Aorta (tissue), 5 donors: ENCODE measurements around the gene CSNK2A1. TPM values are rescaled to one million over a fixed set of nuclear protein-coding genes. Genes with fewer than 3 reads are reported as not detected.

Source experiments
- ATAC-seq: fragments of 200-7000 bp; cut with Tn5 transposase; one replicate; pipeline ENCODE4 v1.9.1; 2022; ENCODE audit warnings: moderate library complexity; ENCODE audit not compliant: low FRiP score
- DNase-seq, 2 donors: peaks; one replicate each; pipeline ENCODE4 v3.0.0-alpha.2; 2020
- H3K27ac ChIP-seq, 2 donors: one replicate each; pipeline ENCODE4 v1.5.1; 2013; ENCODE audit warnings: low read length in 2 of 2, mild to moderate bottlenecking in 2 of 2, moderate library complexity in 2 of 2, control low read depth in 1 of 2, inconsistent platforms in 1 of 2, low read depth in 1 of 2
- H3K27me3 ChIP-seq, 2 donors: one replicate each; pipeline ENCODE4 v1.6.1; 2013; ENCODE audit warnings: control low read depth in 1 of 2, low read length in 1 of 2, mild to moderate bottlenecking in 1 of 2, moderate library complexity in 1 of 2; ENCODE audit not compliant: insufficient read depth in 2 of 2, control insufficient read depth in 1 of 2
- H3K36me3 ChIP-seq, 2 donors: one replicate each; pipeline ENCODE4 v1.6.1; 2013; ENCODE audit warnings: control low read depth in 1 of 2, low read length in 1 of 2, mild to moderate bottlenecking in 1 of 2; ENCODE audit not compliant: insufficient read depth in 2 of 2, control insufficient read depth in 1 of 2
- H3K4me1 ChIP-seq, 2 donors: one replicate each; pipeline ENCODE4 v1.6.1; 2013; ENCODE audit warnings: low read length in 2 of 2, control low read depth in 1 of 2, mild to moderate bottlenecking in 1 of 2, moderate library complexity in 1 of 2; ENCODE audit not compliant: insufficient read depth in 2 of 2, control insufficient read depth in 1 of 2
- H3K4me3 ChIP-seq, 2 donors: one replicate each; pipeline ENCODE4 v1.5.1; 2013; ENCODE audit warnings: low read length in 2 of 2, control low read depth in 1 of 2, mild to moderate bottlenecking in 1 of 2
- H3K9me3 ChIP-seq: one replicate; pipeline ENCODE4 v1.6.1; 2013; ENCODE audit warnings: mild to moderate bottlenecking, low read length; ENCODE audit not compliant: control insufficient read depth
- WGBS, 2 donors: extraction: QIAGEN DNeasy Blood & Tissue Kit; methylation state at CpG; one replicate each; pipeline ENCODE4 v1.1.7; 2013; 5-methylcytosine and 5-hydroxymethylcytosine counted together
- intact Hi-C, 2 donors: fragments of 100-400 bp; cut with DNase I; formaldehyde crosslinking; loops; one replicate each; pipeline versions ENCODE4 v1.14.2 to v1.15.0; 2022
- polyA plus RNA-seq, 2 donors: library from polyadenylated mRNA; stranded (reverse); fragments of 200-250 nt; gene quantifications; one replicate each; pipeline ENCODE4 v1.2.3, GENCODE V29; 2013
- total RNA-seq, 2 donors: library from RNA; stranded (reverse); fragmentation: NEBNext Ultra II Directional; extraction: Animal tissue kit (Norgen Biotek cat#: 25700); gene quantifications; one replicate each; pipeline ENCODE4 v1.2.1, GENCODE V29; 2021
- donor health status: healthy with polysubstance abuse.
- donor health status: Bipolar disorder and iron deficiency.
- donor health status: DM: no; HTN: no; CAD: no.
- donor health status: DM: no; HTN: no; CAD: no.
- donor health status: DM: yes; HTN: yes; CAD: no.

Gene CSNK2A1
- total and polyA plus RNA-seq, 4 donors, result 23.4 to 98.2 (median 50.6) TPM

- 42 to 43% methylated on average over 14 of the region's 14 CpGs for WGBS, 2 donors
- H3K36me3 ChIP-seq, result no peaks in the 10 kb centered on the region
- ATAC-seq (no peak), DNase-seq (no peak)
- intact Hi-C loops, result loop anchor here (10.0 kb wide), 1 partner anchor 76 kb away; no protein-coding TSS in a partner anchor
- no peak overlapping the region for H3K4me3 ChIP-seq
- no peak overlapping the region for H3K27ac ChIP-seq
- no peaks in the 10 kb centered on the region for H3K27me3 ChIP-seq
- H3K4me1 ChIP-seq, result no peaks in the 10 kb centered on the region
- no peaks in the 10 kb centered on the region for H3K9me3 ChIP-seq
Observed at GRCh38 chr20:568673-569415, 25.3 kb upstream of the CSNK2A1 start.

GRCh38 chr20:568097-568652 is 24.6 kb upstream of the CSNK2A1 start:
- ATAC-seq, result no peak
- intact Hi-C loops, result loop anchor here (10.0 kb wide), 1 partner anchor 77 kb away; no protein-coding TSS in a partner anchor
- no peaks in the 10 kb centered on the region for H3K27me3 ChIP-seq

GRCh38 chr20:564192-564591 is 20.6 kb upstream of the CSNK2A1 start:
- DNase-seq (no peak), ATAC-seq (no peak)
- Histone ChIP-seq H3K4me3 (no peak overlapping the region), H3K9me3 (no peaks in the 10 kb centered on the region), H3K36me3 (no peaks in the 10 kb centered on the region), H3K27ac (no peak overlapping the region), H3K4me1 (no peaks in the 10 kb centered on the region), H3K27me3 (no peaks in the 10 kb centered on the region)
- WGBS, 2 donors, result 95 to 100% methylated on average over 3 of the region's 3 CpGs
- intact Hi-C loops, result loop anchor here (5.0 to 10.0 kb wide), 3 partner anchors 81 to 173 kb away; no protein-coding TSS in a partner anchor

More at GRCh38 chr20:568097-568652, 24.6 kb upstream of the CSNK2A1 start:
- no peak for DNase-seq
- no peak overlapping the region for H3K27ac ChIP-seq
- H3K36me3 ChIP-seq, result no peaks in the 10 kb centered on the region
- no peaks in the 10 kb centered on the region for H3K4me1 ChIP-seq
- no peak overlapping the region for H3K4me3 ChIP-seq
- WGBS, 2 donors, result 16 to 21% methylated on average over 20 of the region's 20 CpGs
- no peaks in the 10 kb centered on the region for H3K9me3 ChIP-seq

- DNase-seq (no peak), ATAC-seq (no peak)
- H3K4me3 ChIP-seq, result no peak overlapping the region
- no peak overlapping the region for H3K27ac ChIP-seq
- no peaks in the 10 kb centered on the region for H3K36me3 ChIP-seq
- no peaks in the 10 kb centered on the region for H3K9me3 ChIP-seq
- 84 to 89% methylated on average over 5 of the region's 5 CpGs for WGBS, 2 donors
- intact Hi-C loops, result loop anchor here (5.0 to 10.0 kb wide), 3 partner anchors 82 to 174 kb away; no protein-coding TSS in a partner anchor
- no peaks in the 10 kb centered on the region for H3K27me3 ChIP-seq
- H3K4me1 ChIP-seq, result no peaks in the 10 kb centered on the region
Observed at GRCh38 chr20:563187-563586, 19.6 kb upstream of the CSNK2A1 start.

GRCh38 chr20:562232-562897 is 18.8 kb upstream of the CSNK2A1 start:
- H3K36me3 ChIP-seq, result no peaks in the 10 kb centered on the region
- DNase-seq (no peak), ATAC-seq (no peak)
- H3K27ac ChIP-seq, result no peak overlapping the region
- H3K9me3 ChIP-seq, result no peaks in the 10 kb centered on the region
- H3K4me3 ChIP-seq, result no peak overlapping the region
- no peaks in the 10 kb centered on the region for H3K27me3 ChIP-seq
- H3K4me1 ChIP-seq, result no peaks in the 10 kb centered on the region
- intact Hi-C loops, result loop anchor here (5.0 to 10.0 kb wide), 3 partner anchors 82 to 175 kb away; no protein-coding TSS in a partner anchor
- 79% methylated on average over 5 of the region's 5 CpGs for whole genome bisulfite sequencing, 2 donors

GRCh38 chr20:561437-562231 is 18.0 kb upstream of the CSNK2A1 start:
- intact Hi-C loops, result loop anchor here (1.0 to 10.0 kb wide), 4 partner anchors 83 to 178 kb away; no protein-coding TSS in a partner anchor
- 33 to 36% methylated on average over 12 of the region's 12 CpGs for WGBS, 2 donors

GRCh38 chr20:560680-561079 is 17.1 kb upstream of the CSNK2A1 start:
- Histone ChIP-seq H3K4me1 (no peaks in the 10 kb centered on the region), H3K36me3 (no peaks in the 10 kb centered on the region), H3K27ac (no peak overlapping the region), H3K27me3 (peaks cover 0 to 2% of the 10 kb centered on the region in 2 donors), H3K4me3 (no peak overlapping the region), H3K9me3 (no peaks in the 10 kb centered on the region)
- DNase-seq (no peak), ATAC-seq (no peak)
- intact Hi-C loops, result loop anchor here (1.0 to 10.0 kb wide), 4 partner anchors 84 to 179 kb away; no protein-coding TSS in a partner anchor
- WGBS, 2 donors, result 41 to 45% methylated on average over 2 of the region's 2 CpGs

More at GRCh38 chr20:561437-562231, 18.0 kb upstream of the CSNK2A1 start:
- DNase-seq (peak in 1 of 2 donors; percentile 63), ATAC-seq (peak; percentile 82)
- Histone ChIP-seq H3K27me3 (no peaks in the 10 kb centered on the region), H3K36me3 (no peaks in the 10 kb centered on the region), H3K9me3 (no peaks in the 10 kb centered on the region), H3K27ac (no peak overlapping the region), H3K4me3 (no peak overlapping the region), H3K4me1 (no peaks in the 10 kb centered on the region)

- intact Hi-C loops, result no loop called here
- Histone ChIP-seq H3K27ac (no peak overlapping the region), H3K4me3 (no peak overlapping the region), H3K36me3 (no peaks in the 10 kb centered on the region), H3K4me1 (no peaks in the 10 kb centered on the region), H3K9me3 (no peaks in the 10 kb centered on the region), H3K27me3 (peaks cover 0 to 5% of the 10 kb centered on the region in 2 donors)
- DNase-seq, result no peak
- 70 to 78% methylated on average over 3 of the region's 3 CpGs for whole genome bisulfite sequencing, 2 donors
- ATAC-seq, result no peak
Observed at GRCh38 chr20:558117-558516, 14.5 kb upstream of the CSNK2A1 start.
